ENCODE results near the gene PGM1. TPM values are rescaled to one million over a fixed set of nuclear protein-coding genes. Genes with fewer than 3 reads are reported as not detected.

The PGM1 gene
- total RNA-seq, 1 experiment from 2014 or later = 10.7 TPM

- Histone ChIP-seq H3K4me3 (ENCODE audit: low read depth, low read length, poor library complexity, severe bottlenecking) (no peak overlapping the region), H3K27me3 (replicated peaks; ENCODE audit: insufficient read depth, low read depth, low read length, poor library complexity) (no peaks in the 10 kb centered on the region), H3K9me3 (ENCODE audit: low read depth, low read length, poor library complexity, severe bottlenecking) (no peaks in the 10 kb centered on the region), H3K27ac (ENCODE audit: low read depth, low read length, poor library complexity, severe bottlenecking) (no peak overlapping the region), H3K36me3 (ENCODE audit: insufficient read depth, low read length, poor library complexity, severe bottlenecking) (no peaks in the 10 kb centered on the region), H3K4me1 (ENCODE audit: insufficient read depth, low read length, poor library complexity, severe bottlenecking) (peaks cover 17% of the 10 kb centered on the region)
- BruUV-seq (replicated peaks) = no TSS peak
- intact Hi-C loops (cut with micrococcal nuclease; ENCODE audit: unreplicated experiment) = no loop called here
- ChIA-PET POLR2A (ENCODE audit: low non-redundant PET) (no interaction called here), CTCF (no interaction called here)
- no peak for TF ChIP-seq EZH2 (IDR thresholded peaks at IDR 0.05; ENCODE audit: borderline replicate concordance, low read depth, low read length, poor library complexity, severe bottlenecking)
- TF ChIP-seq, protein P1, sequence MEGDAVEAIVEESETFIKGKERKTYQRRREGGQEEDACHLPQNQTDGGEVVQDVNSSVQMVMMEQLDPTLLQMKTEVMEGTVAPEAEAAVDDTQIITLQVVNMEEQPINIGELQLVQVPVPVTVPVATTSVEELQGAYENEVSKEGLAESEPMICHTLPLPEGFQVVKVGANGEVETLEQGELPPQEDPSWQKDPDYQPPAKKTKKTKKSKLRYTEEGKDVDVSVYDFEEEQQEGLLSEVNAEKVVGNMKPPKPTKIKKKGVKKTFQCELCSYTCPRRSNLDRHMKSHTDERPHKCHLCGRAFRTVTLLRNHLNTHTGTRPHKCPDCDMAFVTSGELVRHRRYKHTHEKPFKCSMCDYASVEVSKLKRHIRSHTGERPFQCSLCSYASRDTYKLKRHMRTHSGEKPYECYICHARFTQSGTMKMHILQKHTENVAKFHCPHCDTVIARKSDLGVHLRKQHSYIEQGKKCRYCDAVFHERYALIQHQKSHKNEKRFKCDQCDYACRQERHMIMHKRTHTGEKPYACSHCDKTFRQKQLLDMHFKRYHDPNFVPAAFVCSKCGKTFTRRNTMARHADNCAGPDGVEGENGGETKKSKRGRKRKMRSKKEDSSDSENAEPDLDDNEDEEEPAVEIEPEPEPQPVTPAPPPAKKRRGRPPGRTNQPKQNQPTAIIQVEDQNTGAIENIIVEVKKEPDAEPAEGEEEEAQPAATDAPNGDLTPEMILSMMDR (conservative IDR thresholded peaks at IDR 0.05; ENCODE audit: low read depth, low read length) = no peak
- no peak for DNase-seq (ENCODE audit: low spot score)
Measured at GRCh38 chr1:63600248-63600647, 7.0 kb downstream of the PGM1 start.

- no peaks in the 10 kb centered on the region for H3K36me3 ChIP-seq (ENCODE audit: insufficient read depth, low read length, poor library complexity, severe bottlenecking)
- H3K9me3 ChIP-seq (ENCODE audit: low read depth, low read length, poor library complexity, severe bottlenecking) = no peaks in the 10 kb centered on the region
- peaks cover 17% of the 10 kb centered on the region for H3K4me1 ChIP-seq (ENCODE audit: insufficient read depth, low read length, poor library complexity, severe bottlenecking)
- no peaks in the 10 kb centered on the region for H3K27me3 ChIP-seq (replicated peaks; ENCODE audit: insufficient read depth, low read depth, low read length, poor library complexity)
- ChIA-PET CTCF (no interaction called here), POLR2A (ENCODE audit: low non-redundant PET) (no interaction called here)
- BruUV-seq (replicated peaks) = no TSS peak
- peak overlapping the region; percentile 19 for H3K27ac ChIP-seq (ENCODE audit: low read depth, low read length, poor library complexity, severe bottlenecking)
- peak; percentile 19 for DNase-seq (ENCODE audit: low spot score)
- intact Hi-C loops (cut with micrococcal nuclease; ENCODE audit: unreplicated experiment) = no loop called here
- no peak for TF ChIP-seq EZH2 (IDR thresholded peaks at IDR 0.05; ENCODE audit: borderline replicate concordance, low read depth, low read length, poor library complexity, severe bottlenecking)
- TF ChIP-seq, protein P1 (conservative IDR thresholded peaks at IDR 0.05; ENCODE audit: low read depth, low read length) = no peak
- H3K4me3 ChIP-seq (ENCODE audit: low read depth, low read length, poor library complexity, severe bottlenecking) = no peak overlapping the region
Measured at GRCh38 chr1:63601061-63601460, 7.8 kb downstream of the PGM1 start.

DNA sequence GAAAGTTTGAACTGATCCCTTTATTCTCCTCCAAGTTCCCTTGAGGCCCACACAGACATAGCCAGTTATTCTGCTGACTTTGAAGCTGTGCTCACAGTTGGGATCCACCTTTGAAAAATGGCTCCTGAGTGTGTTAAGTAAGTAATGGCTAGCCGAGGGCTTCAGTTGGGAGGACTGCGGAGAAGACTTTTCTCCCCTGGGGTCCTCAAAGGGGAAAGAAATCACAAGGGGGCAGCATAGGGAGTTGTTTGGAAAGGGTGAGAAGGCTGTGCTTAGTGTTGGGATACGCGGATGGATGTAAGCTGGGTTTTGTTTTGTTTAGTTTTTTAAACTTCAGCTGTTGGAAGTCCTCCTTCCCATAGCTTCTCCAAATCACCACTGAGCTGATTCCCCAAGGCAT, 8.3 kb downstream of the PGM1 start:
- Histone ChIP-seq H3K9me3 (ENCODE audit: low read depth, low read length, poor library complexity, severe bottlenecking) (no peaks in the 10 kb centered on the region), H3K27me3 (replicated peaks; ENCODE audit: insufficient read depth, low read depth, low read length, poor library complexity) (no peaks in the 10 kb centered on the region), H3K4me3 (ENCODE audit: low read depth, low read length, poor library complexity, severe bottlenecking) (no peak overlapping the region), H3K27ac (ENCODE audit: low read depth, low read length, poor library complexity, severe bottlenecking) (peak overlapping the region; percentile 19), H3K4me1 (ENCODE audit: insufficient read depth, low read length, poor library complexity, severe bottlenecking) (peaks cover 17% of the 10 kb centered on the region), H3K36me3 (ENCODE audit: insufficient read depth, low read length, poor library complexity, severe bottlenecking) (no peaks in the 10 kb centered on the region)
- TF ChIP-seq, protein P1 (conservative IDR thresholded peaks at IDR 0.05; ENCODE audit: low read depth, low read length) = peak; percentile 29; the same call in 1 of the 2 replicates
- no peak for TF ChIP-seq EZH2 (IDR thresholded peaks at IDR 0.05; ENCODE audit: borderline replicate concordance, low read depth, low read length, poor library complexity, severe bottlenecking)
- peak; percentile 33 for DNase-seq (ENCODE audit: low spot score)
- BruUV-seq (replicated peaks) = no TSS peak
- ChIA-PET CTCF (no interaction called here), POLR2A (ENCODE audit: low non-redundant PET) (no interaction called here)
- intact Hi-C loops (cut with micrococcal nuclease; ENCODE audit: unreplicated experiment) = no loop called here
